ENCODE data around the gene ITM2C.

DNA sequence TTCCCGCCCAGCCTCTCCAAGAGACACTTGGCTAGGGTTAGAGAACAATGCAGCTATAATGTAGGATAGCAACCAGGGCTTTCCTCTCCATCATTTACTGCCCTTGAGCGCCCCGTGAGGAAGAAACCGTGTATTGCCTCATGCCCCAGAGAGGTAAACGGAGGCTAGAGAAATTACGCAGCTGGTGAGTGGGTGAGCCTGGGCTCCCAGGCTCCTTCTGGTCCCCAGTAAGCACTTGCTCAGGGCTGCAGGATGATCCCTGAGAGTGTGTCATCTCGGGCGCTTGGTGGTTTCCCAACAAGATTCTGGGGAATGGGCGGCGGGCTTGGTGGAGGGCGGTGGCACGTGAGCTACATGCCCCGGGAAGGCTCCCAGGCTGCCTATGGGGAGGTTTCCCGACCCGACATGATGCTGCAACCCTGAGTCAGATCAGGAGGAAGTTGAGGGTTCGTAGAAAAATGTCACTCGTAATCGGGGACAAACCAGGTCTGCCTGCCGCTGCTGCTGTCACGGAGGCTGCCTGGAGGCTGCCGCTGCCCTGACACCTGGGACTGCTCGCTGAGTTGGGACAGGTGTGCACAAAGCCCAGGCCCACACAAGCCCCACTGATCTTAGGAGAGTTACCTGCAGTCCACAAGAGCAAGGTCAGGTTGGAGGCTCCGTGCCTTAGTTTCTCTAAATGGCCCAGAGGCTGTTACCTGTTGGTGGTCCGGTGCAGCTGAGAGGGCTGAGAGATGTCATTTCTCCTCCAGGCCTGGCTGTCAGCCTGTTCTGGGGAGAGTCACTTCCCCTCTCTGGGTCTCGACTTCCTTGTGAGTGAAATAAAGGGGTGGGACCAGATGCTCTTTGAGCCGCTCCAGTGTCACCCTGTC lies 60.0 kb downstream of the ITM2C start, which contains the start of gene GPR55:
- no peak for TF ChIP-seq POLR2AphosphoS5 (IDR thresholded peaks at IDR 0.05; ENCODE audit: borderline replicate concordance, low read depth, low read length)
- no peak for TF ChIP-seq EZH2 (IDR thresholded peaks at IDR 0.05)

Measured in SK-N-MC (cell line).